GM23248 (cell line): ENCODE results near the gene DNAH11. TPM values are rescaled to one million over a fixed set of nuclear protein-coding genes. Genes with fewer than 3 reads are reported as not detected.

Experiments used
- DNase-seq: peaks from one replicate; pipeline ENCODE4 v3.0.0-alpha.2; 2015
- H2AFZ ChIP-seq: fragments of 200-600 bp; sonication (generic); 2 replicates; pipeline ENCODE4 v1.6.1; 2016; ENCODE audit warnings: antibody characterized with exemption
- H3F3A ChIP-seq: fragments of 200-600 bp; sonication (generic); 2 replicates; pipeline ENCODE4 v1.6.1; 2016; ENCODE audit warnings: mild to moderate bottlenecking, antibody characterized with exemption, mixed run types; ENCODE audit not compliant: insufficient read depth
- H3K27ac ChIP-seq: fragments of 200-600 bp; sonication (generic); 2 replicates; pipeline ENCODE4 v1.5.1; 2016; ENCODE audit warnings: mild to moderate bottlenecking
- H3K27me3 ChIP-seq: fragments of 200-600 bp; sonication (generic); replicated peaks from 2 replicates; pipeline ENCODE4 v1.6.1; 2016; ENCODE audit warnings: mild to moderate bottlenecking; ENCODE audit not compliant: insufficient read depth
- H3K36me3 ChIP-seq: fragments of 200-600 bp; sonication (generic); 2 replicates; pipeline ENCODE4 v1.6.1; 2016; ENCODE audit warnings: low read depth, mild to moderate bottlenecking
- H3K4me1 ChIP-seq: fragments of 200-600 bp; sonication (generic); 2 replicates; pipeline ENCODE4 v1.6.1; 2016; ENCODE audit warnings: mild to moderate bottlenecking; ENCODE audit not compliant: insufficient read depth
- H3K4me2 ChIP-seq: fragments of 200-600 bp; sonication (generic); one replicate; pipeline ENCODE4 v1.6.1; 2016; ENCODE audit warnings: mild to moderate bottlenecking; ENCODE audit not compliant: unreplicated experiment
- H3K4me3 ChIP-seq: fragments of 200-600 bp; sonication (generic); 2 replicates; pipeline ENCODE4 v1.5.1; 2016; ENCODE audit warnings: mild to moderate bottlenecking
- H3K79me2 ChIP-seq: fragments of 200-600 bp; sonication (generic); 2 replicates; pipeline ENCODE4 v1.6.1; 2016; ENCODE audit warnings: mild to moderate bottlenecking; ENCODE audit not compliant: insufficient read depth
- H3K9ac ChIP-seq: fragments of 200-600 bp; sonication (generic); 2 replicates; pipeline ENCODE4 v1.6.1; 2016; ENCODE audit warnings: mild to moderate bottlenecking
- H3K9me2 ChIP-seq: fragments of 200-600 bp; sonication (generic); 2 replicates; pipeline ENCODE4 v1.6.1; 2016; ENCODE audit warnings: mixed run types, mild to moderate bottlenecking, moderate library complexity; ENCODE audit not compliant: insufficient read depth
- H3K9me3 ChIP-seq: fragments of 200-600 bp; sonication (generic); one replicate; pipeline ENCODE4 v1.6.1; 2017; ENCODE audit warnings: low read depth
- H4K20me1 ChIP-seq: fragments of 200-600 bp; sonication (generic); 2 replicates; pipeline ENCODE4 v1.6.0; 2016; ENCODE audit not compliant: insufficient read depth
- EZH2 ChIP-seq: fragments of 200-600 bp; sonication (generic); IDR thresholded peaks from 2 replicates; pipeline ENCODE4 v1.6.1; 2018; ENCODE audit warnings: antibody characterized with exemption, mild to moderate bottlenecking; ENCODE audit not compliant: insufficient read depth, poor library complexity, severe bottlenecking
- EZH2phosphoT487 ChIP-seq: fragments of 200-600 bp; sonication (generic); IDR thresholded peaks from 2 replicates; pipeline ENCODE4 v1.6.1; 2018; ENCODE audit warnings: antibody characterized with exemption, moderate library complexity, mild to moderate bottlenecking, low read depth; ENCODE audit not compliant: insufficient read depth
- WGBS, 2 experiments: methylation state at CpG; one replicate each; pipeline ENCODE4 v1.1.6; 2015 to 2017; ENCODE audit warnings: low lambda C conversion rate in 2 of 2, low coverage in 1 of 2; ENCODE audit errors: missing lambda C conversion rate in 2 of 2; 5-methylcytosine and 5-hydroxymethylcytosine counted together
- in situ Hi-C: fragments of 300-500 bp; cut with MboI; formaldehyde crosslinking; loops from 2 replicates; pipeline ENCODE4 v1.15.0; 2020
- polyA plus RNA-seq: library from polyadenylated mRNA; unstranded; fragments of >200 nt; fragmentation: Nextera tagmentation; extraction: Ambion mirVana; gene quantifications from 2 replicates; pipeline ENCODE4 v1.2.1, GENCODE V29; 2016
- total RNA-seq: library from RNA; depleted of rRNA; stranded (reverse); fragments of >200 nt; shearing (Covaris generic); gene quantifications from 2 replicates; pipeline ENCODE4 v1.2.3, GENCODE V29; 2014

Gene DNAH11
- total and polyA plus RNA-seq, 2 experiments from 2014 or later: 0.91 to 3.1 TPM

- no peak overlapping the region for H3K9ac ChIP-seq
- H4K20me1 ChIP-seq: no peaks in the 10 kb centered on the region
- H2AFZ ChIP-seq: no peak overlapping the region
- no peaks in the 10 kb centered on the region for H3K36me3 ChIP-seq
- 0 to 4% methylated on average over 1 of the region's 1 CpG for WGBS, 2 experiments
- H3K4me3 ChIP-seq: no peak overlapping the region
- H3K4me2 ChIP-seq: no peak overlapping the region
- H3K27ac ChIP-seq: no peak overlapping the region
- H3K9me2 ChIP-seq: no peaks in the 10 kb centered on the region
- no peaks in the 10 kb centered on the region for H3K79me2 ChIP-seq
- TF ChIP-seq EZH2 (no peak), EZH2phosphoT487 (no peak)
- in situ Hi-C loops: no loop called here
- H3F3A ChIP-seq: no peaks in the 10 kb centered on the region
- peaks cover 14% of the 10 kb centered on the region; the same call in 1 of the 2 replicates for H3K27me3 ChIP-seq
- no peaks in the 10 kb centered on the region for H3K9me3 ChIP-seq
- no peak for DNase-seq
- H3K4me1 ChIP-seq: no peaks in the 10 kb centered on the region
Measured at GRCh38 chr7:21805791-21806190, 263.0 kb downstream of the DNAH11 start.

GRCh38 chr7:21806388-21806787 lies 263.5 kb downstream of the DNAH11 start:
- H3K79me2 ChIP-seq: no peaks in the 10 kb centered on the region
- no peak for DNase-seq

GRCh38 chr7:21819048-21819447 lies 276.2 kb downstream of the DNAH11 start:
- in situ Hi-C loops: no loop called here
- 41 to 45% methylated on average over 3 of the region's 3 CpGs for WGBS, 2 experiments

More at GRCh38 chr7:21806388-21806787, 263.5 kb downstream of the DNAH11 start:
- H3K9me3 ChIP-seq: no peaks in the 10 kb centered on the region
- no peaks in the 10 kb centered on the region for H3K9me2 ChIP-seq
- no peaks in the 10 kb centered on the region for H4K20me1 ChIP-seq
- peaks cover 9% of the 10 kb centered on the region; the same call in 1 of the 2 replicates for H3K27me3 ChIP-seq
- H3K4me3 ChIP-seq: no peak overlapping the region
- in situ Hi-C loops: no loop called here
- H3K4me2 ChIP-seq: no peak overlapping the region
- H3K27ac ChIP-seq: no peak overlapping the region
- TF ChIP-seq EZH2 (no peak), EZH2phosphoT487 (no peak)
- 10 to 22% methylated on average over 3 of the region's 3 CpGs for WGBS, 2 experiments
- H3K36me3 ChIP-seq: no peaks in the 10 kb centered on the region
- no peak overlapping the region for H3K9ac ChIP-seq
- no peaks in the 10 kb centered on the region for H3K4me1 ChIP-seq
- H3F3A ChIP-seq: no peaks in the 10 kb centered on the region
- no peak overlapping the region for H2AFZ ChIP-seq

GRCh38 chr7:21828841-21829240 lies 286.0 kb downstream of the DNAH11 start:
- Histone ChIP-seq H3K79me2 (no peaks in the 10 kb centered on the region), H2AFZ (no peak overlapping the region), H4K20me1 (no peaks in the 10 kb centered on the region), H3K9ac (no peak overlapping the region), H3K9me2 (no peaks in the 10 kb centered on the region), H3K4me3 (no peak overlapping the region), H3K36me3 (no peaks in the 10 kb centered on the region), H3K27me3 (peaks cover 17% of the 10 kb centered on the region), H3K9me3 (no peaks in the 10 kb centered on the region), H3F3A (no peaks in the 10 kb centered on the region), H3K4me1 (no peaks in the 10 kb centered on the region), H3K4me2 (no peak overlapping the region), H3K27ac (no peak overlapping the region)
- in situ Hi-C loops: no loop called here
- no peak for DNase-seq
- 21 to 23% methylated on average over 6 of the region's 6 CpGs for WGBS, 2 experiments
- TF ChIP-seq EZH2 (no peak), EZH2phosphoT487 (no peak)

More at GRCh38 chr7:21819048-21819447, 276.2 kb downstream of the DNAH11 start:
- Histone ChIP-seq H3K9me3 (no peaks in the 10 kb centered on the region), H3K9ac (no peak overlapping the region), H3K27me3 (no peaks in the 10 kb centered on the region), H3K9me2 (no peaks in the 10 kb centered on the region), H3K4me2 (no peak overlapping the region), H3K4me3 (no peak overlapping the region), H3K36me3 (no peaks in the 10 kb centered on the region), H3K79me2 (no peaks in the 10 kb centered on the region), H3K27ac (no peak overlapping the region), H3K4me1 (no peaks in the 10 kb centered on the region), H2AFZ (no peak overlapping the region), H4K20me1 (no peaks in the 10 kb centered on the region), H3F3A (no peaks in the 10 kb centered on the region)
- TF ChIP-seq EZH2phosphoT487: no peak
- TF ChIP-seq EZH2: no peak
- no peak for DNase-seq

- no peaks in the 10 kb centered on the region for H3K9me3 ChIP-seq
- H4K20me1 ChIP-seq: no peaks in the 10 kb centered on the region
- H3K36me3 ChIP-seq: no peaks in the 10 kb centered on the region
- H3K27me3 ChIP-seq: peaks cover 17% of the 10 kb centered on the region
- no peak for TF ChIP-seq EZH2
- TF ChIP-seq EZH2phosphoT487: no peak
- H3K4me1 ChIP-seq: no peaks in the 10 kb centered on the region
- H3K9me2 ChIP-seq: no peaks in the 10 kb centered on the region
- in situ Hi-C loops: no loop called here
- H2AFZ ChIP-seq: no peak overlapping the region
- H3K4me3 ChIP-seq: no peak overlapping the region
- no peaks in the 10 kb centered on the region for H3F3A ChIP-seq
- DNase-seq: no peak
- no peak overlapping the region for H3K27ac ChIP-seq
- WGBS, 2 experiments: 24 to 30% methylated on average over 7 of the region's 7 CpGs
- no peaks in the 10 kb centered on the region for H3K79me2 ChIP-seq
- no peak overlapping the region for H3K9ac ChIP-seq
- no peak overlapping the region for H3K4me2 ChIP-seq
Measured at GRCh38 chr7:21829731-21830130, 286.9 kb downstream of the DNAH11 start.
